HG03066 (cell line): ENCODE results near the gene IL10RB.
"Not testable (repeated sequence)": the region's sequence is repeated elsewhere in the genome, so short reads cannot be mapped to it uniquely, and the experiment has no call there.

ENCODE experiments used
- ATAC-seq: cut with Tn5 transposase; IDR thresholded peaks from one replicate; pipeline ENCODE4 v1.9.1; 2021; ENCODE audit warnings: low read depth; ENCODE audit not compliant: unreplicated experiment

Gene IL10RB

DNA sequence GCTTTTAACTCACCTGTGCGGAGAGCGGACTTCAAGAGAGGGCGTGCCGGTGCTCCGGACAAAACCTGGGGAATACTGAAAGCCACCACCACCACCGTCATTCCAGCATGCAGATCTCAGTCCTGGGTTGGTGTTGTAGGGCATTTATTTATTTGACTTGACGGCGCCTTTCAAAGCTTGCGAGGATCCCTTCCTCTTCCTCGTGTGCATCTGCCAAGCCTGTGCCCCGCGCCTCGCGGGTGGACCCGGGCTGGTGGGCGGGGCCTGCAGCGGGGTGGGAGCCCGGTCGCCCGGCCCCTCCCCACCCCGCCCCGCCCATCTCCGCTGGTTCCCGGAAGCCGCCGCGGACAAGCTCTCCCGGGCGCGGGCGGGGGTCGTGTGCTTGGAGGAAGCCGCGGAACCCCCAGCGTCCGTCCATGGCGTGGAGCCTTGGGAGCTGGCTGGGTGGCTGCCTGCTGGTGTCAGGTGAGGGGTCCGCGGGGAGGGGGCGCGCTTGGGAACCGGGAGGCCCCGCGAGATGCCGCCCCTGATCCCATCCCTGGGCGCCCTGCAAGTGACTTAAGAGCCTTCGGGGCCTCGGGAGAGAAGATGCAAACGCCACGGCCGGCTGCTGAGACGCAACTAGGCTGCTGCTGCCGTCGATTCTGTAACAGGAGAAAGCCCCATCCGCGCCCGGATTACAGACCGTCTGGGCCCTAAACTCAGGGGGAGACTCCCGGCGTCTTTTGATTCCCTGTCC lies at the start of gene IL10RB:
Gene IL10RB, plus strand, starts transcription at position 318 of the 739 bp plus-strand sequence. Its CDS starts 99 bp downstream, at position 417.
- ATAC-seq: no peak

GRCh38 chr21:33217138-33217520 lies 49.0 kb upstream of the IL10RB start:
- no peak for ATAC-seq

GRCh38 chr21:33219300-33219699 lies 46.9 kb upstream of the IL10RB start:
- no peak for ATAC-seq

GRCh38 chr21:33219954-33220353 lies 46.2 kb upstream of the IL10RB start:
- ATAC-seq: no peak

DNA sequence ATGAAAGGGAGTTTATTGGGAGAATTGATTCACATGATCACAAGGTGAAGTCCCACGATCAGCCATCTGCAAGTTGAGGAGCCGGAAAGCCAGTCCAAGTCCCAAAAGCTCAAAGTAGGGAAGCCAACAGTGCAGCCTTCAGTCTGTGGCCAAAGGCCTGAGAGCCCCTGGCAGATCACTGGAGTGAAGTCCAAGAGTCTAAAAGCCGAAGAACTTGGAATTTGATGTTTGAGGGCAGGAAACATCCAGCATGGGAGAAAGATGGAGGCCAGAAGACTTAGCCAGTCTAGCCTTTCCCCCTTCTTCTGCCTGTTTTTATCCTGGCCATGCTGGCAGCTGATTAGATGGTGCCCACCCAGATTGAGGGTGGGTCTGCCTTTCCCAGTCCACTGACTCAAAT lies 40.8 kb upstream of the IL10RB start:
- not testable (repeated sequence) for ATAC-seq

- ATAC-seq: no peak
These were observed 37.7 kb upstream of the IL10RB start for GRCh38 chr21:33228455-33228854.

DNA sequence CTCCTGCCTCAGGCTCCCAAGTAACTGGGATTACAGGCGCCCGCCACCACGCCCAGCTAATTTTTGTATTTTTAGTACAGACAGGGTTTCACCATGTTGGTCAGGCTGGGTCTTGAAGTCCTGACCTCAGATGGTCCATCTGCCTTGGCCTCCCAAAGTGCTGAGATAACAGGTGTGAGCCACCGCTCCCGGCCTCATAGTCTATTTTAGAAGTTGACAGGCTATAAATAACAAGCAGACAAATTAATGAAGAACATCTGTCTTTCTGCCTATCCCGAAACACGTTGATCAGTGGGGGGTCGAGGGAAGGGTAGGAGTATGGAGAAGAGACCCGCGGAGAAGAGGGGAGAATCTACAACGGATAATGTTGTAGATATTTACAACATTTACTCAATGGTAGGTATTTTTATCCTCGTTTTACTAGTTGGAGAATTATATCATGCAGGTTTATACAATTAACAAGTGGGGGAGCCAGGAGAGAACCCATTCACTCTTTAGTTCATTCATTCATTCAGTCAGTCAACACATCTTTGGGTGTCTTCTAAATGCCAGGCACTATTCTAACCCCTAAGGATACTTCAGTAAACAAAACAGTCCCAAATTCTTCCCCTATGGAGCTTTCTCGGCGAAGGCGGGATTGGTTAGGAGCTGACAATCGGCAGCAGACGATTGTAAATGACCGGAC lies 36.9 kb upstream of the IL10RB start:
- ATAC-seq: no peak

DNA sequence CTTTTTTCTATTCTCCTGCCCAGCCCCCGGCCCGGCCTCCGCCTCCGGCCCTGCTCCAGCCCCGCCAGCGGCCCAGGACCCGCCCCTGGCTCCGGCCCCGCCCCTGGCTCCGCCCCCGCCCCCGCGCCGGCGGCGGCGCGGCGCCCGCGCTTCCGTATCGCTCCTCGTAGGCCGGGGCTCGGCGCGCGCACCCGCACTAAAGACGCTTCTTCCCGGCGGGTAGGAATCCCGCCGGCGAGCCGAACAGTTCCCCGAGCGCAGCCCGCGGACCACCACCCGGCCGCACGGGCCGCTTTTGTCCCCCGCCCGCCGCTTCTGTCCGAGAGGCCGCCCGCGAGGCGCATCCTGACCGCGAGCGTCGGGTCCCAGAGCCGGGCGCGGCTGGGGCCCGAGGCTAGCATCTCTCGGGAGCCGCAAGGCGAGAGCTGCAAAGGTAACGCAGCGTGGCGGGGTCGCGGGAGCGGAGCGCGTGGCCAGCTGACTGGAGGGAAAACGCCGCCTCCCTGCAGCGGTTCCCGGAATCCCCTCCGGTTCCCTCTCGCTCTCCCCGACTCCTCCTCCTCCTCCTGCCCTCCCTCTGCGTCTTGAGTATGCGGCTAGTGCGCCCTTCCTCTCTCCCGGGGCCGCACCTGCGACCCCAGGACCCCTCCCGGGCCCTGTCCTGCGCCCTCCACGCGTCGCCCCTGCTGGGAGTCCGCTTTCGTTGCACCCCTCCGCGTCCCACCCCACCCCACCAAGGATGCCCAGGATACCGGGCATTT lies 36.2 kb upstream of the IL10RB start, which contains the start of gene IFNAR2:
Gene IFNAR2, plus strand, starts transcription at position 155 of the 761 bp plus-strand sequence. CDS start 11,985 bp downstream, outside the sequence.
- ATAC-seq: peak; percentile 60

- ATAC-seq: peak; percentile 34
These were observed 35.4 kb upstream of the IL10RB start for GRCh38 chr21:33230545-33231324.

GRCh38 chr21:33231526-33231925 lies 34.6 kb upstream of the IL10RB start:
- no peak for ATAC-seq

DNA sequence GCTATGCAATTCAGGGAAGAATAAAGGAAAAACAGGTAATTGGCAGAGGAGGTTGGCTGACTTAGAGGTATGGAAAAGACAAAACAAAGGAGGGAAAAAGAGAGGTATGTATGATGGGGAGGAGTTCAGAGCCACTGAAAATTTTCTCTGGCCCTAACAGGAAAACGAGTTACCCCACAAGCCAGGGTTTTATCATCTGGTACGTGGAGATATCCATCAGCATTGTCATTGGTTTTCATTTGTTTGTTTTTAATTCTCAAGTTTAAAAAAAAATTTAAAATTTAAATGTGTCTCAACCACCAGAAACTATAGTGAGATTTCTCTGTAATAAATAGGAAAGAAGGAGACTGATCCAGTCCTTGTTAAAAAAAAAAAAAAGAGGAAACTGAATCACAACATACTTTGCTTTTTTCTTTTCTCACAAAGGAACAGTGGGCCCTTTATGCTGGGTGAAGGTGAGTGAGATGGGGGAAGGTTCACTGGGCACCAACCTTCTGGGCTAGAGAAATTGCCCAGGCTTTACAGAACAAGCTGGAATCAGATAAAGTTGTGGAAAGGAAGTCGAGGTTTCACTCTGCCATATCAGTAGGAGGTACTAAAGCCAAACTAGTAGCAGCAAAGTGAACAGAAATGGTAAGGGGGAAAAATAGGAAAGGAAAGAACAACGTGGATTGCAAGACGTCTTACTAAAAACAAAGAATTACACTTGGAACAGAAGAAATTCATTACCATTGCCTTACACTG lies 33.7 kb upstream of the IL10RB start:
- ATAC-seq: no peak

DNA sequence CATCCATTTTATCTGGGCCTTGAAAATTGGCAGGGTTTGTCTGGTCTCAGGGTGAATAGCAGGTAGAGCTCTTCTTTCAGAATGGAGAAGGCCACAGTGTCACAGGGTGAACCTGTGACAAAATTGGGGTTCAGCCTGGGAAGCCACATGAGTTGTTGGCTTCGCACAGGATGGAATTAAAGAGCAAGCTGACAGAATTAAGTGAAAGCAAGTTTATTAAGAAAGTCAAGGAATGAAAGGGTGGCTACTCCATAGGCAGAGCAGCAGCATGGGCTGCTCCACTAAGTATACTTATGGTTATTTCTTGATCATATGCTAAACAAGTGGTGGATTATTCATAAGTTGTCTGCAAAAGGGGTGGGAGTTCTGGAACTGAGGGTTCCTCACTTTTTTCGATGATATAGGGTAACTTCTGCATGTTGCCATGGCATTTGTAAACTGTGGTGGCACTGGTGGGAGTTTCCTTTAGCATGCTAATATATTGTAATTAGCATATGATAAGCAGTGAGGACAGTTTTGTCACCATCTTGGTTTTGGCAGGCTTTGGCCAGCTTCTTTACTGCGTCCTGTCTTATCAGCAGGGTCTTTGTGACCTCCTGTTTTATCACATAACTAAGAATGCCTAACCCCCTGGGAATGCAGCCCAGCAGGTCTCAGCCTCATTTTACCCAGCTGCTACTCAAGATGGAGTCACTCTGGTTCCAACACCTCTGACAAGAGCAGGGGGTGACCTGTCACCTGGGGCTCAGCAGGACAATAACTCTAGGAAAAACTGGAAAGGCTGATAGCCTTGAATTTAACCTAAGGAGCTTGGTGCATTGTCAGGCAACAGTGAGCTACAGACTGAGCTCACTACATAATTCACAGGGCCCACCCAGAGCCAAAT lies 31.3 kb upstream of the IL10RB start:
- ATAC-seq: no peak

GRCh38 chr21:33236013-33236686 lies 30.0 kb upstream of the IL10RB start:
- ATAC-seq: no peak

DNA sequence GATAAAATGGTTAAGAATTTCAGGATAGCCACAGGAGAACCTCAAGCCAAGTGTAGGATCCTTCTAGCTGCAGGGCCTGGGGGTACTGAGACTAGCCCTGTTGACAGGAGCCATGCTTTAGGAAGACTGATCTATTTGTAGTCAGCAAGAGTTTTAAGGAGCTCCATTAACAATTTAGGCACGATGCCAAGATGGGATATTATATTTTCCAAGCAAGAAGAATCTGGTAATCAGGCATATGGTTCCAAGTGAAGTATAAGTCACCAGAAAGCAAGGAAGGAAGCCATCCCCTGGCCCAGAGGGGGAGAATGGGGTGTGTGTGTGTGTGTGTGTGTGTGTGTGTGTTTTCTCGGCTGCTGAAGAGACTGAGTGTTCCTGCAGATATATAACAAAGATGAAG lies 29.4 kb upstream of the IL10RB start:
- ATAC-seq: no peak

DNA sequence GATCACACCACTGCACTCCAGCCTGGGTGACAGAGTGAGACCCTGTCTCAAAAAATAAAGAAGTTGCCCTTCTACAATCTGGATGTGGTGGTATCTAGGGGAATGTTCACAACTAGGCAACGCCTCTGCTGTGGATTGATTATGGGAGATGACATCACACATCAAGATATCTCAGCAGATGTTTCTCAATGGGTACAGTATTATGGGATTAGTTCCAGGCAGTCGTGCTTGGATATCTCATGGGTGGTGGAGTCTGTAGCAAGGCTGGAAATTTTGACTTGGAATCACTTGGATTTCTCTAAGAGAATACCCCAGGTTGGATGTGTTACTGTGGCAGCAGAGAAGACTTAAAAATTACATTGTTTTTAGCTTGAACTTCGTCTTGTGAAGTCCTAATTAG lies 28.7 kb upstream of the IL10RB start:
- no peak for ATAC-seq

DNA sequence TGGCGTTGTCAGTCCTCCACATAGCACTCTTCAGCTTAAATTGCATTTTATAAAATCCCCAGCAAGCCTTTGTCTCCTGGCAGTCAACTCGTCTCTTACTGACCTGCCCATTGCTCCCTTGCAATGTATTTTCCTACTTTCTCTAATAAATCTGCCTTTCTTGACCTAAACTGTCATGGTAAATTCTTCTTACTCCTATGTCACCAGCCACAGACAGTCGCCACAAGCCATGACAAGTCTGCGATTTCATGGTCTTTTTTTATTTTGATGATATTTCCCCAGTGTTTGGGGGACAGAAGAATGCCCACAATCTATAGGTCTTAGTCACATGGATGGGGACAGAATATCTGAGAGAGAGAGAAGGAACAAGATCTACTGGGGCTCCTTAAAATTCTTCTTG lies 28.0 kb upstream of the IL10RB start:
- ATAC-seq: peak; percentile 11

- ATAC-seq: peak; percentile 85
These were observed 27.5 kb upstream of the IL10RB start for GRCh38 chr21:33238565-33239255.
